ENCODE data around the gene JUP.

GRCh38 chr17:41835214-41835799 lies 48.8 kb upstream of the JUP start:
- TF ChIP-seq CTCF (IDR thresholded peaks at IDR 0.05): no peak
- no peak for TF ChIP-seq POLR2A (IDR thresholded peaks at IDR 0.05)

All from esophagus squamous epithelium (tissue), 4 donors.